ENCODE measurements around the gene CRTC2. TPM values are rescaled to one million over a fixed set of nuclear protein-coding genes. Genes with fewer than 3 reads are reported as not detected.

CRTC2 gene
- polyA plus RNA-seq, 1 donor from 2014 or later: 57.2 TPM

GRCh38 chr1:153933955-153934354 lies 24.5 kb downstream of the CRTC2 start:
- no peaks in the 10 kb centered on the region for H3K9me3 Mint-ChIP-seq
- H3K27me3 Mint-ChIP-seq: no peaks in the 10 kb centered on the region
- no peak overlapping the region for H3K27ac Mint-ChIP-seq
- H3K36me3 Mint-ChIP-seq: peaks cover 5% of the 10 kb centered on the region
- no peak overlapping the region for H3K4me3 Mint-ChIP-seq
- H3K4me1 Mint-ChIP-seq: peaks cover 0 to 8% (median 3%) of the 10 kb centered on the region in 3 donors

GRCh38 chr1:153933430-153933829 lies 25.0 kb downstream of the CRTC2 start:
- H3K4me3 Mint-ChIP-seq: no peak overlapping the region
- no peaks in the 10 kb centered on the region for H3K9me3 Mint-ChIP-seq
- H3K36me3 Mint-ChIP-seq: peaks cover 5% of the 10 kb centered on the region
- H3K27me3 Mint-ChIP-seq: no peaks in the 10 kb centered on the region
- H3K27ac Mint-ChIP-seq: no peak overlapping the region
- H3K4me1 Mint-ChIP-seq: peaks cover 1 to 6% (median 5%) of the 10 kb centered on the region in 3 donors

- Mint-ChIP-seq H3K4me1 (peaks cover 3 to 11% (median 6%) of the 10 kb centered on the region in 3 donors), H3K27ac (no peak overlapping the region), H3K9me3 (no peaks in the 10 kb centered on the region), H3K27me3 (no peaks in the 10 kb centered on the region), H3K36me3 (peaks cover 5% of the 10 kb centered on the region), H3K4me3 (no peak overlapping the region)
Measured at GRCh38 chr1:153932156-153933131, 26.0 kb downstream of the CRTC2 start.

GRCh38 chr1:153929981-153930948 lies 28.1 kb downstream of the CRTC2 start:
- H3K9me3 Mint-ChIP-seq: no peaks in the 10 kb centered on the region

GRCh38 chr1:153929426-153929825 lies 29.0 kb downstream of the CRTC2 start:
- H3K27ac Mint-ChIP-seq: peak overlapping the region in 2 of 3 donors; percentile 37 to 55
- no peak overlapping the region for H3K4me3 Mint-ChIP-seq
- peaks cover 2 to 20% (median 2%) of the 10 kb centered on the region in 3 donors for H3K4me1 Mint-ChIP-seq
- H3K36me3 Mint-ChIP-seq: peaks cover 2% of the 10 kb centered on the region
- H3K27me3 Mint-ChIP-seq: no peaks in the 10 kb centered on the region
- H3K9me3 Mint-ChIP-seq: no peaks in the 10 kb centered on the region

More at GRCh38 chr1:153929981-153930948, 28.1 kb downstream of the CRTC2 start:
- peaks cover 2 to 20% (median 2%) of the 10 kb centered on the region in 3 donors for H3K4me1 Mint-ChIP-seq
- H3K36me3 Mint-ChIP-seq: peaks cover 2% of the 10 kb centered on the region
- no peak overlapping the region for H3K27ac Mint-ChIP-seq
- no peaks in the 10 kb centered on the region for H3K27me3 Mint-ChIP-seq
- H3K4me3 Mint-ChIP-seq: no peak overlapping the region

GRCh38 chr1:153928791-153929341 lies 29.5 kb downstream of the CRTC2 start:
- Mint-ChIP-seq H3K27me3 (no peaks in the 10 kb centered on the region), H3K9me3 (no peaks in the 10 kb centered on the region), H3K36me3 (peaks cover 2% of the 10 kb centered on the region), H3K27ac (peak overlapping the region in 1 of 3 donors; percentile 81), H3K4me3 (peak overlapping the region in 1 of 4 donors; percentile 73), H3K4me1 (peaks cover 2 to 22% (median 2%) of the 10 kb centered on the region in 3 donors)

- Mint-ChIP-seq H3K4me1 (peaks cover 3 to 26% (median 4%) of the 10 kb centered on the region in 3 donors), H3K36me3 (peaks cover 2% of the 10 kb centered on the region), H3K27me3 (no peaks in the 10 kb centered on the region), H3K9me3 (no peaks in the 10 kb centered on the region), H3K4me3 (peak overlapping the region in 2 of 4 donors; percentile 7 to 73), H3K27ac (peak overlapping the region; percentile 7 to 85 (median 81))
Measured at GRCh38 chr1:153928245-153928644, 30.2 kb downstream of the CRTC2 start.

- peaks cover 6 to 33% (median 6%) of the 10 kb centered on the region in 3 donors for H3K4me1 Mint-ChIP-seq
- peak overlapping the region in 1 of 3 donors; percentile 81 for H3K27ac Mint-ChIP-seq
- H3K9me3 Mint-ChIP-seq: peaks cover 0 to 3% (median 0%) of the 10 kb centered on the region in 3 donors
- H3K27me3 Mint-ChIP-seq: no peaks in the 10 kb centered on the region
- H3K36me3 Mint-ChIP-seq: peaks cover 2% of the 10 kb centered on the region
- peak overlapping the region in 1 of 4 donors; percentile 68 for H3K4me3 Mint-ChIP-seq
Measured at GRCh38 chr1:153926405-153926804, 32.0 kb downstream of the CRTC2 start.

- Mint-ChIP-seq H3K9me3 (peaks cover 0 to 3% (median 0%) of the 10 kb centered on the region in 3 donors), H3K4me1 (peaks cover 21 to 50% (median 35%) of the 10 kb centered on the region in 3 donors), H3K4me3 (peak within 1 kb of the TSS; percentile 87 to 98 (median 94)), H3K27me3 (no peaks in the 10 kb centered on the region), H3K27ac (peak within 1 kb of the TSS; percentile 96 to 100 (median 97)), H3K36me3 (peaks cover under 1% of the 10 kb centered on the region)
Measured at GRCh38 chr1:153922972-153923925, 35.2 kb downstream of the CRTC2 start, which contains the start of gene GATAD2B. TSS of gene GATAD2B (minus strand) at chr1:153922972. CDS start at chr1:153828347, 94,625 bp downstream.

- Mint-ChIP-seq H3K36me3 (peaks cover 2% of the 10 kb centered on the region), H3K27ac (peak overlapping the region; percentile 96 to 100 (median 97)), H3K9me3 (peaks cover 0 to 3% (median 0%) of the 10 kb centered on the region in 3 donors), H3K4me1 (peaks cover 21 to 49% (median 39%) of the 10 kb centered on the region in 3 donors), H3K4me3 (peak overlapping the region; percentile 87 to 98 (median 94)), H3K27me3 (no peaks in the 10 kb centered on the region)
Measured at GRCh38 chr1:153922076-153922971, 36.1 kb downstream of the CRTC2 start.

- Mint-ChIP-seq H3K27ac (peak overlapping the region; percentile 90 to 100 (median 97)), H3K9me3 (peaks cover 0 to 3% (median 0%) of the 10 kb centered on the region in 3 donors), H3K27me3 (no peaks in the 10 kb centered on the region), H3K4me3 (peak overlapping the region; percentile 87 to 97 (median 94)), H3K36me3 (peaks cover 2% of the 10 kb centered on the region), H3K4me1 (peaks cover 21 to 49% (median 39%) of the 10 kb centered on the region in 3 donors)
Measured at GRCh38 chr1:153921803-153922075, 36.7 kb downstream of the CRTC2 start.

- H3K36me3 Mint-ChIP-seq: peaks cover 2% of the 10 kb centered on the region
- H3K27ac Mint-ChIP-seq: peak overlapping the region; percentile 90 to 100 (median 97)
- H3K4me3 Mint-ChIP-seq: peak overlapping the region; percentile 87 to 97 (median 94)
- H3K4me1 Mint-ChIP-seq: peaks cover 24 to 50% (median 41%) of the 10 kb centered on the region in 3 donors
- H3K27me3 Mint-ChIP-seq: no peaks in the 10 kb centered on the region
- peaks cover 0 to 3% (median 0%) of the 10 kb centered on the region in 3 donors for H3K9me3 Mint-ChIP-seq
Measured at GRCh38 chr1:153921080-153921802, 37.2 kb downstream of the CRTC2 start.
